GM21786 (cell line): ENCODE data around the gene CD151.

Experiments used
- ATAC-seq: cut with Tn5 transposase; IDR thresholded peaks from one replicate; pipeline ENCODE4 v1.9.1; 2021; ENCODE audit not compliant: unreplicated experiment

Gene CD151

DNA sequence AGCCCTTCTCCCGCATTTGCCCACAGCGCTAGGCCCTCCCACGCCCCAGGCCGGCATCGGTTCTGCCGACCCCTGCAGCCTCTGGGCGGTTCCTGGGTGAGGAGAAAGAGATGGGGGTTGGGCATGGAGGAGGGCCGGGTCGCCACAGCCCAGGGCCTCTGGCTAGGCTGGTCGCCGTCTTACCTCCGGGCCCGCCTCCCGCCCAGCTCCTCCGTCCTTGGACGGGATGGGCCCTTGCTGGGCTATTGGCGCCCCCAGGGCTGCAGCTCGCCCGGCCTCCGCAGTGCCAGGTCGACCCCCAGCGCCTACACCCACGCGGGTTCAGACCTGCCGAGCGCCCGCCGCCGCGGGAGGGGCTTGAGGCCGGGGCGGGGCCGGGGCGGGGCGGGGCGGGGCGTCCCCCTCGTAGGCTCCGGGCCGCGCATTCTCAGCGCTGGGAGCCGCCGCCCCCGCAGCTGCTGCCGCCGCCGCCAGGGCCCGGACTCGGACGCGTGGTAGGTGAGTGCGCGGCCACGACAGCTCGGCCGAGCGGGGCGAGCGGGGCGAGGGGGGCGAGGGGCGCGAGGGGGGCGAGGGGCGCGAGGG lies at the start of gene CD151:
Gene CD151, plus strand, starts transcription at position 424 of the 585 bp plus-strand sequence. CDS start 3,118 bp downstream, outside the sequence.
- peak; percentile 42 for ATAC-seq

DNA sequence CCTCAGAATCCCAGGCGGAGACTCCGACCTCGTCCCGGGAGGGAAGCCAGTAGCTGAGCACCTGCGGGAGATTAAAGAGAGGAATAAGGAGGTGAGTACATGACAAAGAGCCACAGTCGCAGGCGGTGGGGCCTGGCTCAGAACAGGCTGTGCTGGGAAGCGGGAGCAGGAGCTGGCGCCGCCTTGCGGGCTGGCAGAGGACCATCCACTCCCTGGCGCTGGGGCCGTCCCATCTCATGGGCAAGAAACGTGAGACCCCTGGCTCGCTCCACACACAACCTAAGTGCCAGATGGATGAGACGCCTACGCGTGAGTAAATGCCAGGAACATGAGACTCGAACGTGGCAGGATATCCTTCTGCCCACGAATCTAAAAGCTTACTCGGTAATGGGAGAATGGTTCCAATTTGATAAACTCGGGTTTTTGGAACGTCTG lies 49.2 kb upstream of the CD151 start:
- ATAC-seq: no peak

- ATAC-seq: no peak
Measured at GRCh38 chr11:786235-787083, 46.3 kb upstream of the CD151 start.

- ATAC-seq: no peak
Measured at GRCh38 chr11:787084-787675, 45.6 kb upstream of the CD151 start.

DNA sequence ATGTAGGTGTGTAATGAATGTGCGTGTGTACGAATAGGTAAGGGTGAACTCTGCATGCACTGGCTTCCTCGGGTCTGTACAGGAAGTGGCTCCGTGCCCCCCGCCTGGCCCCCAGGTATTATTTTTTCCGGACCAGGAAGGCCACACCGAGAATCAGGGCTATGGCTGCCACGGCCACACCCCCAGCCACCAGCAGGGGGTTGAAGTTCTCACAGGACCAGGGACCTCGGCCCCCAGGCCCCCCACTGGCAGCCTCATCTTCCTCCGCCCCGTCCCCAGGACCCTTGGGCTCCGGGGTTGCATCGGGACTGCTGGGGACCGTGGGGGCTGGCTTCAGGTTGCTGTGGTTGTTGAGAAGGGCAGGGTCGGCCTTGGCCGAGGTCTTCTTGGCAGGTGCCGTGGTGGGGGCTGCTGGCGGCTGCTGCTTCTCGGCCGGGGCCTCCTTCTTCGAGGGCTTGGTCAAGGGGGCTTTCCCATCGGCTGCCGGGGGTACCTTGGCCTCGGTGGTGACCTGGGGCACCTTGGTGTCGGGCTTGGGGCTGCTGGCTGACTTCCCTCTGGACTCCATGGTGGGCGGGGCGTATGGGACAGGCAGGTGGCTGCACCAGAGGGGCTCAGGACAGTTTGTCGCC lies 44.6 kb upstream of the CD151 start:
- no peak for ATAC-seq

GRCh38 chr11:788953-789940 lies 43.5 kb upstream of the CD151 start:
- no peak for ATAC-seq

GRCh38 chr11:789943-790342 lies 42.8 kb upstream of the CD151 start, which contains the start of gene CEND1:
TSS of gene CEND1 (minus strand) at chr11:790090. CDS start at chr11:788576, 1,514 bp downstream.
- no peak for ATAC-seq

DNA sequence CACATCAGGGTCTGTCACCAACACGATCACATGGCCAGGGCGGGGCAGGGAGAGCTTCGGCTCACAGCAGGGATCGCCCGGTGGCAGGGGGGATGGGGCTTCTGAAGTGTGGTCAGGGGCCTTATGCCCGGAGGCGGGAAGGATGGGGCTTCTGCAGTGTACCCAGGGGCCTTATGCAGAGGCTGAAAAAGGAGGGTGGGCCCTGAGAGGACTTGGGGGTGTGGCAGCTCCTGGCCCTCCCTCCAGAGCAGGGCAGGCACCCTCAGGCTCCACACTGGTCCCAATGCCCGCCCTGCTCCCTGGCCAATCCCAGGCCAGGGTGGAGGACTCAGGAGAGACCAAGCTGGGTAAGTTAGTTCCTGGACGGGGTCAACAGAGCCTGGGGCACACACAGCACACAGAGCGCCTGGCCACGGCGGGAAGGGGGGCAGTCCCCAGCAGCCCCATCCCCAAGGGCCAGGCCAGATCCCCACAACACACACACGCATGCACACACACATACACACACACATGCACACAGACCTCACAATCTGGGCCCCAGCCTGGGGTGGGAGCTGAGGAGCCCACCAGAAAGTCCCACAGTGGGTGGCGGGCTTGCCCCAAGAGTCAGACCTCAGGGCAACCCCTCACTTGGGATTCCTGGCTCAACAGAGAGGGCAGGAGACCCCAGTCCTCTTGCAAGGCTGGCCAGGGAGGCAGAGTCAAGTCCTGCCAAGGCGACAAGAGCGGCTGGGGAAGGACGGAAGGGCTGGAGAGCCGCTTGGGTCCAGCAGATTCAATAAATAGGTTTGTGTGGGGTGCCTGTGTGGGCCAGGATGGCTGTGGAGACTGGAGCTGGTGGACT lies 41.8 kb upstream of the CD151 start:
- ATAC-seq: no peak

DNA sequence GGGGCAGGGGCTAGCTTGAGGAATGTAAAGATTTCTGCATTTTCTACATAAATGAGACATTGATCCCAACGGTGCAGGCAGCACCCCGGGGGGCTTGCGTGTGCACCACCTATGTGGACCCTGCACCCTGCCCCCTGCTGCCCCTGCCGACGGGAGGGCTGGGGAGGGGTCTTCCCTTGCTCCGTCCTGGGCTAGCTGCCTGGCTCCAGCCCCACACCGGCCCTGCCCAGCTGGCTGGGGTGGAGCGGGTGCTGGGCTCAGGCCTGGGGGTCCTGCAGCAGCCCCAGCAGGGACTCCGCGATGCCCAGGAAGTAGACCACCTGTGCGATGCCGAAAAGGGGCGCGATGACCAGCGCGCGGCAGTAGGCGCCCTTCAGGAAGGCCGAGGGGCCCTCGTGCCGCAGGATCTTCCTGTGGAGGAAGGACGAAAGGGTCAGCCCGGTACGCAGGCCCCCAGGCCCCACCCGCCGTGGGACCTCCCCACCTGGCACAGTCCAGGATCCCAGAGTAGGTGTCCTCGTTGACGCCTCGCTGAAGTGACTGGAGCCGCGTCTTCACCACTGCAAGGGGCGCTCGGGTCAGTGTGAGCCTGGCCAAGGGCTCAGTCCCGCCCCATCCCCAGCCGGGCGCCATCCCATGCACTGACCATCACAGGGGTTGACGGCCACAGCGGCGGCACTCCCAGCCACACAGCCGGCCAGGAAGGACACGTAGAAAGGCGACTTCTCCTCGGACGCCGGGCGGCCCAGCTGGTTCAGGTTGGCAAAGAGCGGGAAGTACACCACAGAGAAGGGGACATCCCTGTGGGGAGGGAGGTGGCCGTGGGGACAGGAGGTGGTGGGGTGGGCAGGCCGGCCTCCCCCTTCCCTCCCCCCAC lies 40.9 kb upstream of the CD151 start:
- no peak for ATAC-seq

- no peak for ATAC-seq
Measured at GRCh38 chr11:792535-792821, 40.3 kb upstream of the CD151 start.

GRCh38 chr11:792873-793272 lies 39.9 kb upstream of the CD151 start:
- no peak for ATAC-seq

DNA sequence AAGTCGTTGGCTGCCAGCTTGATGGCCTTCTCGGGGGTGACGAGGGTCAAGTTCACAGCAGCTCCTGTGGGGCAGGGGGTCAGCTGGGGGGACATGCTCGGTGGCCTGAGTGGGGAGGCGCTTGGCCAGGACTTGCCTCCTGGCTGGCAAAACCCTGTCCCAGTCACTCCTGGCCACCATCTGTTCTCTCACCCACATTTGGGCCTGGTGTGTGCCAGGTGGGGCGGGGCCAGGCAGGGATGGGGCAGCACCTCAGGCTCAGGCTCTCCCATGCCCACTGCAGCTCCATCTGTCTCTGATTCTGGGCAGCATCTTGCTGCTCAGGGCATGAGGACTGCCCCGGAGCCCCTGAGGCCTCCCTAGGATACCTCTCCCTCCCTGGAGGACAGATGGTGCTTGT lies 39.2 kb upstream of the CD151 start:
- no peak for ATAC-seq

- no peak for ATAC-seq
Measured at GRCh38 chr11:794013-794765, 38.6 kb upstream of the CD151 start.

GRCh38 chr11:794766-795633 lies 37.8 kb upstream of the CD151 start:
- no peak for ATAC-seq

DNA sequence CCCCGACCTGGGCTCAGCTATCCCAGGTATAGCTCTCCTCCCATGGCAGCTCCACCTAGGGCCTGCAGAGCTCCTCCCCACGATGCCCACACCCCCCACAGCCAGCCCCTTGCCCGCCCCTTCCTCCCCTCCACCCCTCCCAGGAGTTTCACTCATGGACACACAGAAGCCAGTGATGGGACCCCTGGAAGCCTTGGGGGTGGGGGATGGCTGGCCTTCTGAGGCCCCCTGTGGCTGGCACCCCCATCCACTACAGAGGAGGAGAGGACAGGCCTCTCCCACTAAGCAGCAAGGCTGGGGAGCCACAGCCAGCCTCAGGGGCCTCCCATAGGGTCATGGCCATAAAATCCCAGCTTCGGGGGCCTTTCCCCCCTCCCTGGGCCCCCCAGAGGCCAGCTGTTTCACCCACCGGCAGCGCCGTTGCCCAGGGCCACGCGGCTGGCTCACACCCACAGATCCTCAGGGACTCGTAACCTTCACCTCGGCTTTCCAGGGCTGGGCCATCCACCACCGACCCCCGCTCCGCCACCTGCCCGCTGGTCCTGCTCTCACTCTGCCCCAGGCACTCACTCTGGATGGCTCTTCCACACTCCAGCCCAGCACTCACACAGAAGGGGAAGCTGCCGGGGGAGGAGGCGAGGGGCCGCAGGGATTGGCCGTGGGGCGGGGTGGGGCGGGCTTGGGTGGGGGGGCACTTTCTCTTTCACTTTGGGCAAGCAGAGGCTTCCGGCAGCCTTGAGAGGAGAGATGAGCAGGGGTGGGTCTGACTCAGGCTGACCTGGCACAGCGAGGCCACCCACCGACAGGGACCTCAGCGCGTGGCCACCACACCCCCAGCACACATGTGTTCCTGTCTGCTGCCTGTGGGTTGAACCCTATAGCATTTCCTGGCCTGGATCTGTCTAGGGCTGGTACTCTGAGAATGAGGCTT lies 36.9 kb upstream of the CD151 start:
- ATAC-seq: peak; percentile 38
